ENCODE measurements around the gene TULP3. TPM values are rescaled to one million over a fixed set of nuclear protein-coding genes. Genes with fewer than 3 reads are reported as not detected.

Gene TULP3
- total RNA-seq, 3 donors from 2014 or later, result 18.6 to 22.6 (median 20.8) TPM

- H3K9me3 ChIP-seq, result no peaks in the 10 kb centered on the region
- intact Hi-C loops (cut with DNase I; ENCODE audit: low total_unique reads), result no loop called here
- peaks cover 0 to 5% of the 10 kb centered on the region in 2 donors for H3K4me1 ChIP-seq
- no peak for DNase-seq (ENCODE audit: low spot score in 2 of 2)
- TF ChIP-seq CTCF (IDR thresholded peaks at IDR 0.05) (no peak), POLR2AphosphoS5 (IDR thresholded peaks at IDR 0.05) (no peak), POLR2A (IDR thresholded peaks at IDR 0.05) (no peak)
- no peaks in the 10 kb centered on the region for H3K27me3 ChIP-seq
- H3K4me3 ChIP-seq, result peak overlapping the region; percentile 56 to 75 (median 73)
- H3K27ac ChIP-seq, result peak overlapping the region; percentile 76 to 94
- H3K36me3 ChIP-seq, result no peaks in the 10 kb centered on the region
Measured at GRCh38 chr12:2958432-2959191, 67.9 kb downstream of the TULP3 start.

GRCh38 chr12:2959192-2959504, 68.5 kb downstream of the TULP3 start, which contains the start of gene TEAD4:
TEAD4 (plus strand) TSS chr12:2959397.
- Histone ChIP-seq H3K9me3 (no peaks in the 10 kb centered on the region), H3K27me3 (no peaks in the 10 kb centered on the region), H3K4me3 (peak within 1 kb of the TSS; percentile 56 to 75 (median 73)), H3K36me3 (no peaks in the 10 kb centered on the region), H3K4me1 (peaks cover 0 to 5% of the 10 kb centered on the region in 2 donors), H3K27ac (peak within 1 kb of the TSS; percentile 76 to 94)
- TF ChIP-seq POLR2AphosphoS5 (IDR thresholded peaks at IDR 0.05) (no peak), CTCF (IDR thresholded peaks at IDR 0.05) (no peak), POLR2A (IDR thresholded peaks at IDR 0.05) (no peak)
- intact Hi-C loops (cut with DNase I; ENCODE audit: low total_unique reads), result no loop called here
- peak in 1 of 2 donors; percentile 61 for DNase-seq (ENCODE audit: low spot score in 2 of 2)

- Histone ChIP-seq H3K36me3 (no peaks in the 10 kb centered on the region), H3K27me3 (no peaks in the 10 kb centered on the region), H3K4me3 (peak overlapping the region; percentile 56 to 75 (median 73)), H3K27ac (peak overlapping the region; percentile 66 to 94), H3K9me3 (no peaks in the 10 kb centered on the region), H3K4me1 (peaks cover 0 to 5% of the 10 kb centered on the region in 2 donors)
- no peak for DNase-seq (ENCODE audit: low spot score in 2 of 2)
- no peak for TF ChIP-seq POLR2AphosphoS5 (IDR thresholded peaks at IDR 0.05)
- TF ChIP-seq CTCF (IDR thresholded peaks at IDR 0.05), result no peak
- TF ChIP-seq POLR2A (IDR thresholded peaks at IDR 0.05), result no peak
- intact Hi-C loops (cut with DNase I; ENCODE audit: low total_unique reads), result no loop called here
Measured at GRCh38 chr12:2959505-2960389, 69.1 kb downstream of the TULP3 start.

GRCh38 chr12:2960390-2960956, 69.8 kb downstream of the TULP3 start:
- Histone ChIP-seq H3K9me3 (no peaks in the 10 kb centered on the region), H3K27me3 (no peaks in the 10 kb centered on the region), H3K27ac (peak overlapping the region; percentile 66 to 94), H3K4me1 (peaks cover 0 to 5% of the 10 kb centered on the region in 2 donors), H3K4me3 (peak overlapping the region; percentile 56 to 75 (median 73)), H3K36me3 (no peaks in the 10 kb centered on the region)
- no peak for DNase-seq (ENCODE audit: low spot score in 2 of 2)
- TF ChIP-seq POLR2AphosphoS5 (IDR thresholded peaks at IDR 0.05) (no peak), POLR2A (IDR thresholded peaks at IDR 0.05) (no peak), CTCF (IDR thresholded peaks at IDR 0.05) (no peak)
- intact Hi-C loops (cut with DNase I; ENCODE audit: low total_unique reads), result no loop called here
